GM12865 (cell line): Measurements from ENCODE around the gene CNGA3.

ENCODE experiments used
- DNase-seq: peaks from one replicate; pipeline ENCODE4 v3.0.0; 2010; ENCODE audit warnings: low read depth
- H3K4me3 ChIP-seq: 2 replicates; pipeline ENCODE4 v1.5.1; 2011; ENCODE audit warnings: mild to moderate bottlenecking, low read depth, low read length, control low read depth
- TF ChIP-seq, protein P1 (sequence below): IDR thresholded peaks from 2 replicates; pipeline ENCODE4 v1.5.1; 2011; ENCODE audit warnings: low read length, control low read depth, low read depth, inconsistent platforms; ENCODE audit not compliant: insufficient read depth; ENCODE audit errors: missing control alignments

Gene CNGA3

DNA sequence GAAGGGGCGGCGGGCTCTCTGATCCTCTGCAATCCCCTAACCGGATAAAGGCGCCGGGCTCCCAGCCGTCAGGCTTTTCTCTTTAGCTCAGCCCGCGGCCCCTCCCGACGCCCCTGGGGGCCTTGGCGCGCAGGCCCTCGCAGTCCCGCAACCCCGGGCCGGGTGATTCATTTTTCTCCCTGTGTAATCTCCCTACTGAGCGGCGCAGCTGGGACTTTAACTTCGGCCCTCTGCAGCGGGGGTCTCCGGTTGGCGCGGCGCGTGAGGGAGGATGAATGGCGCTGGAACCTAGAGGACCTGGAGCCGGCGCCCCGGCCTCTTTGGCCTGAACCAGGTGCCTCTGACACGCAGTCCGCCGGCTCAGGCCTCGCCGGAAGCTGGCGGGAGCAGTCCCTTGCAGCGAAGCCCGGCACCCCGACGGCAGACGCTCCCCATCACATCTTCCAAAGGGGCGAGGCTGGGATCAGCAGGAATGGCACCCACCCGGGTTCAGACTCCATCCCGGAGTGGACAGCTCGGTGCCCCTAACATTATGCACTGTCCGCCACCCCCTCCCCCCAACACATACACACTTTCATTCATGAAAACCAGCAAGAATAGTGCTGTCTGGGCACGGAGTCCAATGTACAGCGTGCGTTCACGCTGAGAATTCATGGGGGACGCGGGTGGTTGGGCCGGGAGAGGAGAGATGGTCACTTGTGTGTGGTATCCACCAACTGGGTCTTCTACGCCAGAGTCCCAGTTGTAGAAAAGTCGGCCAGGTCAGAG lies 1.2 kb downstream of the CNGA3 start:
- TF ChIP-seq, protein P1, sequence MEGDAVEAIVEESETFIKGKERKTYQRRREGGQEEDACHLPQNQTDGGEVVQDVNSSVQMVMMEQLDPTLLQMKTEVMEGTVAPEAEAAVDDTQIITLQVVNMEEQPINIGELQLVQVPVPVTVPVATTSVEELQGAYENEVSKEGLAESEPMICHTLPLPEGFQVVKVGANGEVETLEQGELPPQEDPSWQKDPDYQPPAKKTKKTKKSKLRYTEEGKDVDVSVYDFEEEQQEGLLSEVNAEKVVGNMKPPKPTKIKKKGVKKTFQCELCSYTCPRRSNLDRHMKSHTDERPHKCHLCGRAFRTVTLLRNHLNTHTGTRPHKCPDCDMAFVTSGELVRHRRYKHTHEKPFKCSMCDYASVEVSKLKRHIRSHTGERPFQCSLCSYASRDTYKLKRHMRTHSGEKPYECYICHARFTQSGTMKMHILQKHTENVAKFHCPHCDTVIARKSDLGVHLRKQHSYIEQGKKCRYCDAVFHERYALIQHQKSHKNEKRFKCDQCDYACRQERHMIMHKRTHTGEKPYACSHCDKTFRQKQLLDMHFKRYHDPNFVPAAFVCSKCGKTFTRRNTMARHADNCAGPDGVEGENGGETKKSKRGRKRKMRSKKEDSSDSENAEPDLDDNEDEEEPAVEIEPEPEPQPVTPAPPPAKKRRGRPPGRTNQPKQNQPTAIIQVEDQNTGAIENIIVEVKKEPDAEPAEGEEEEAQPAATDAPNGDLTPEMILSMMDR = no peak
- no peak for DNase-seq
- no peak overlapping the region for H3K4me3 ChIP-seq

DNA sequence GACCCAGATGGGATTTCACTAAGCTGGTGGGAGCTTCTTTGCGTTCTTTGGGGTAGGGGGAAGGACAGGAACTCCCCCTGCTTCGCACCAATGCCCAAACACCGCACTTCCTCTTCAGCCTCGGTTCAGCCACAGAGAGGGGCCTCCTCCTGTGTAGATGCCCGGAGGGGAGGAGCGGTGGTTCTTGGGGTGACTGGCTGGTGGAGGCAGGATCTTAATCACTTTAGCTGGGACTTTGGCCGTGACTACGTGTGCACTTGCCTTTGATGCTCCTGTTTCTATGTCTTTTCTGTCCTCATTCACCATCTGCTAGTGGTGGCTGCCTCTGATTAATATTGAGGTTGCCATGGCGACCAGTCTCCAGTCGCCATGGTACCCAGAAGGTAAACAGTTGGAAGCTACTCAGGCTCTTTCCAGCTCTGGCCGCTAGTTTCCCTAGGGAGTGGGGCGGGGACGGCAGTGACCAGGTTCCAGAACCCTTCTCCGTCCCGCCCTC lies 1.9 kb downstream of the CNGA3 start:
- DNase-seq = peak; percentile 3
- TF ChIP-seq, protein P1 = no peak
- H3K4me3 ChIP-seq = no peak overlapping the region

DNA sequence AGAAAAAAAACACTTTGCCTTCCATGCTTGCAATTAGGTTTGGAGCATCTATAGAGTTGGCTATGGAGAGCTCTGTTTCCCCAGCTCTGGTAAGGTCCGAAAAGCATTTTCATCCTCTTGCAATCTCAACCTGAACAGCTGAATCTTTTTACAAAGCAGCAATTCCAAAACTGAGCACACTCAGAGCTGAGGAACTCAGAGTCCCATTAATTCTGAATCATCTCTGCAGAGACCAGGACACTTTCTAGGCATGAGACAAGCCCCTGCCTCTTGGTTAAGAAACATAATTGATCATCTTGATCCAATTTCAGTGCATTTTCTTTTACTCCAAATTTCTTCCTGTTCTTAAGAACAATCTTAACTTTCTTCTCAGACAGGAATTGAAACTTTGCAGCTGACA lies 4.2 kb downstream of the CNGA3 start:
- no peak overlapping the region for H3K4me3 ChIP-seq
- DNase-seq = no peak
- TF ChIP-seq, protein P1 = no peak

DNA sequence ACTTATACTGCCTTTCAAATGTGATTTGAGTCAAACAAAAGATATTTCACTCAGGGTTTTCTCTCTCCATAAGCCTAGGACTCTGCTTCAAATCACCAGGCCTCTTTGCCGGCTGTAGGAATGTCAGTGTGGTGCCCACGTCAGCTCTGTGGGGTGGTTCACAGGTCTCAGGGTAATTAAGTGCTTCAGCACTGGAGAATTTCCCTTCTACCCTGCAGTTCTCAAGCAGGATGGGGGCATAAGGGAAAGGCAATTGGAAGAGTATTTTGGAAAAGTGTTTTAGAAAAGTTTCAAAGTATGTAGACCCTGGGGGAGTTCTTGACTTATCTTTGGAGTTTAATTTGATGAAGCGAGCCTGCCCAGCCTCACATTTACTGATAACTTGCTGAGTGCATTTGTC lies 9.6 kb downstream of the CNGA3 start:
- H3K4me3 ChIP-seq = no peak overlapping the region
- DNase-seq = no peak
- TF ChIP-seq, protein P1 = no peak

DNA sequence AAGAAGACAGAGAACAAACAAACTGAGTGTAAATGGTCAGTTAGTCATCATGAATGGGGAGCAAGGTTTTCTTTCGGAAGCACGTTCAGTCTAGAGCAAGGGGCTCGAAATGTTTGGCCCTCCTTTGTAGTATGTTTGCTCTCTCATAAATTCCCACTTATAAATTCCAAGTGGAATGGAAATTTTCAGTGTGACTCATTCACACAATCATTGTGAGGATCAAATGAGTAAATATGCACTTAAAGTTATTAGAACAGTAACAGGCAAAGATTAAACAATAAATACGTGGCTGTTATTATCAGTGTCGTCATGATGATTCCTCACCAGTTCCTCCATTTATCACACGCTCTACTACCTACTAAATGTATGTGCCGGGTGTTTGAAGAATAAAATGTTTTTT lies 10.5 kb downstream of the CNGA3 start:
- no peak overlapping the region for H3K4me3 ChIP-seq
- TF ChIP-seq, protein P1 = no peak
- no peak for DNase-seq

DNA sequence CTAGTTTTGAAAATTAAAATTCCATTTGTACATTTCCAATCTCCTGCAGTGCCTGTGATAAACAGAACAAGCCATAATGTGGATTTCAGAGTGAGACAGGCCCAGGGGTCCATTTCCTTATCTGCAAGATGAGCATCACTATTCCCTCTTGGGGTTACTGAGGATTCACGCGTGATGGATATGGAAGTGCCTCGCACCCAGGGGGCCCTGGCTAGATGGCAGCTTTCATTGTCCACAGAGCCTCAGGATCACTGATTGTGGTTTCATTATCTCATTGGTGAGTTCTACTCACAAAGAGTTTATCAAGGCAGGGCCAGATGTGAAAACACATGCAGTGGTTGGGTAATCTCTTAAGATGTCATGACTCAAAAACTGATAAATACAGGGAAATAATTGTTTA lies 11.6 kb downstream of the CNGA3 start:
- DNase-seq = no peak
- TF ChIP-seq, protein P1 = no peak

DNA sequence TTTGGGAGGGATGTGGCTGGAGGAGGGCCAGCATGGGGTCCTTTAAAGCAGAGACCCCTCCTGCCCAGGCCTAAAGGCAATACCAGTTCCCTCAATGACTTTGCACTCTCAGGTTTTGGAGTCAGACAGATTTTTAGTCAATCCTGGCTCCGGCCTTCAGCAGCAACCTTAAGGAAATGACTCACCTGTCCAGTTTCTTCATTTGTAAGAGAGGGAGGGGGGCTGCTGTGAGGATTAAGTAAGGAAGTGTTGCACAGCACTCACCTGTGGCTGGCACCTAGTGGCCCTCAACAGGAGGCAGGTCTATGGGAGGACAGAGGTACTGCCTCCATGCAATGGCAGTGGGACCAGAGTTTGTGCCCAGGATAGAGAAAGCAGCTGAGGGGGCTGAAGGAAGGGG lies 13.7 kb downstream of the CNGA3 start:
- no peak for DNase-seq
- TF ChIP-seq, protein P1 = no peak
- H3K4me3 ChIP-seq = no peak overlapping the region

More for the DNA sequence above, 11.6 kb downstream of the CNGA3 start:
- no peak overlapping the region for H3K4me3 ChIP-seq
